AG09319 (cell line): Measurements from ENCODE around the gene GRIN1.

ENCODE experiments used
- DNase-seq: peaks from one replicate; pipeline ENCODE4 v3.0.0-alpha.2; 2010; ENCODE audit warnings: low read depth; ENCODE audit errors: extremely low read depth
- CTCF ChIP-seq: IDR thresholded peaks from 2 replicates; pipeline ENCODE4 v1.5.1; 2011; ENCODE audit warnings: low read depth, mild to moderate bottlenecking, inconsistent platforms, low read length, moderate library complexity

Gene GRIN1

GRCh38 chr9:137103206-137103999 lies 35.6 kb upstream of the GRIN1 start:
- TF ChIP-seq CTCF = no peak
- no peak for DNase-seq

GRCh38 chr9:137105814-137106661 lies 32.9 kb upstream of the GRIN1 start:
- DNase-seq = no peak
- TF ChIP-seq CTCF = no peak

- no peak for DNase-seq
- no peak for TF ChIP-seq CTCF
Measured at GRCh38 chr9:137106662-137107250, 32.2 kb upstream of the GRIN1 start.

GRCh38 chr9:137107312-137107921 lies 31.5 kb upstream of the GRIN1 start:
- no peak for TF ChIP-seq CTCF
- DNase-seq = no peak

- TF ChIP-seq CTCF = no peak
- no peak for DNase-seq
Measured at GRCh38 chr9:137107982-137108381, 31.0 kb upstream of the GRIN1 start.

GRCh38 chr9:137108608-137109249 lies 30.2 kb upstream of the GRIN1 start:
- TF ChIP-seq CTCF = no peak

More at GRCh38 chr9:137108608-137109249, 30.2 kb upstream of the GRIN1 start:
- DNase-seq = no peak
